Natural killer cell (primary cell): Measurements from ENCODE around the gene SOSTDC1. TPM values are rescaled to one million over a fixed set of nuclear protein-coding genes. Genes with fewer than 3 reads are reported as not detected.

Experiments
- ATAC-seq, 3 donors: fragments of 150-1000 bp in 2 of 3; fragments of 200-7000 bp in 1 of 3; cut with Tn5 transposase; 1 replicate in 1 of 3; 2 replicates in 2 of 3; pipeline ENCODE4 v1.10.0; 2021; ENCODE audit warnings: mild to moderate bottlenecking in 2 of 3, moderate library complexity in 2 of 3
- DNase-seq, 2 donors: peaks; one replicate each; pipeline versions ENCODE4 v3.0.0 to v3.0.0-alpha.2; 2013 to 2021; ENCODE audit warnings: mixed read lengths in 1 of 2
- H3K27ac ChIP-seq: one replicate; pipeline ENCODE4 v1.5.1; 2013; ENCODE audit warnings: mild to moderate bottlenecking, low read length
- H3K27me3 ChIP-seq: one replicate; pipeline ENCODE4 v1.6.1; 2013; ENCODE audit warnings: low read length; ENCODE audit not compliant: control insufficient read depth, insufficient read depth
- H3K36me3 ChIP-seq: one replicate; pipeline ENCODE4 v1.6.1; 2013; ENCODE audit warnings: low read length; ENCODE audit not compliant: control insufficient read depth, insufficient read depth
- H3K4me1 ChIP-seq: one replicate; pipeline ENCODE4 v1.6.1; 2013; ENCODE audit warnings: low read length; ENCODE audit not compliant: control insufficient read depth, insufficient read depth
- H3K4me3 ChIP-seq: one replicate; pipeline ENCODE4 v1.5.1; 2013; ENCODE audit warnings: low read length
- H3K9me3 ChIP-seq: one replicate; pipeline ENCODE4 v1.6.1; 2013; ENCODE audit warnings: low read length; ENCODE audit not compliant: control insufficient read depth, insufficient read depth
- H3K27ac Mint-ChIP-seq, 2 donors: one replicate each; pipeline ENCODE4 v1.8.0; 2022; ENCODE audit warnings: mild to moderate bottlenecking in 2 of 2, mixed read lengths in 2 of 2, moderate library complexity in 1 of 2
- H3K27me3 Mint-ChIP-seq, 2 donors: one replicate each; pipeline ENCODE4 v1.8.0; 2022; ENCODE audit warnings: low read depth in 2 of 2, mixed read lengths in 2 of 2
- H3K36me3 Mint-ChIP-seq: one replicate; pipeline ENCODE4 v1.8.0; 2022; ENCODE audit warnings: mixed read lengths
- H3K4me1 Mint-ChIP-seq, 2 donors: one replicate each; pipeline ENCODE4 v1.8.0; 2022; ENCODE audit warnings: mixed read lengths in 2 of 2
- H3K4me3 Mint-ChIP-seq: one replicate; pipeline ENCODE4 v1.8.0; 2022; ENCODE audit warnings: mild to moderate bottlenecking, moderate library complexity, mixed read lengths
- H3K9me3 Mint-ChIP-seq, 2 donors: one replicate each; pipeline ENCODE4 v1.8.0; 2022; ENCODE audit warnings: mixed read lengths in 2 of 2
- CTCF ChIP-seq: fragments of 200-600 bp; IDR thresholded peaks from one replicate; pipeline ENCODE4 v1.8.0; 2022; ENCODE audit warnings: antibody characterized with exemption
- WGBS: methylation state at CpG from one replicate; pipeline ENCODE4 v1.1.7; 2013; ENCODE audit warnings: missing lambda C conversion rate; ENCODE audit not compliant: insufficient coverage; 5-methylcytosine and 5-hydroxymethylcytosine counted together
- intact Hi-C: fragments of 100-400 bp; cut with micrococcal nuclease; formaldehyde crosslinking; loops from one replicate; pipeline ENCODE4 v1.14.2; 2022
- total RNA-seq, 4 donors: library from RNA; stranded (reverse); fragments of 120-200 nt in 1 of 4; gene quantifications; one replicate each; pipeline versions ENCODE4 v1.2.3 to v1.2.4, GENCODE V29; 2013 to 2022

Gene SOSTDC1
- total RNA-seq, 3 donors from 2014 or later (not counting 1 experiment from before 2014, with no cell fraction given), result not detected

DNA sequence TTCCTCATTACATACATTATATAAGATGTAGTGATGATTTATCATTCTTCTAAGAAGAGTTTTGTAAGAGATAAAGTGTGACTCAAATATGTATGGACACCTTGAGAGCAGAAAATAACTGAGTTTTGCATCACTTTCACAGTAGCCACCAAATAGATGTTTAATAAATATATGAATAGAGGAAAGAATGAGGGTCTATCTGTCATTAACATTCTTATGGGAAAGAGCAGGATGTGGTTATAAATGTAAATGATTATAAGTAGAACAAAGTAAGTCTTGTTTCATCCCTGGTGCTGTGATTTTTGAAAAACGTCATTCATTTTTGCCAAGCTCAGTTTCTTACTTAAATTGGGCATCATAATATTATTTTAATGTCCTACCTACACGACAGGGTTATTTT is 29.2 kb downstream of the SOSTDC1 start:
- no peak for DNase-seq
- Mint-ChIP-seq H3K36me3 (no peaks in the 10 kb centered on the region), H3K9me3 (no peaks in the 10 kb centered on the region), H3K4me3 (no peak overlapping the region), H3K4me1 (no peaks in the 10 kb centered on the region), H3K27me3 (peaks cover 0 to 13% of the 10 kb centered on the region in 2 donors), H3K27ac (no peak overlapping the region)
- no peaks in the 10 kb centered on the region for H3K36me3 ChIP-seq
- no peaks in the 10 kb centered on the region for H3K9me3 ChIP-seq
- WGBS, result no CpG with 5 or more reads among the region's 2 CpGs
- no peaks in the 10 kb centered on the region for H3K27me3 ChIP-seq
- ATAC-seq, result no peak
- no peak for TF ChIP-seq CTCF
- intact Hi-C loops, result no loop called here
- H3K4me1 ChIP-seq, result no peaks in the 10 kb centered on the region
- H3K27ac ChIP-seq, result no peak overlapping the region
- H3K4me3 ChIP-seq, result no peak overlapping the region

DNA sequence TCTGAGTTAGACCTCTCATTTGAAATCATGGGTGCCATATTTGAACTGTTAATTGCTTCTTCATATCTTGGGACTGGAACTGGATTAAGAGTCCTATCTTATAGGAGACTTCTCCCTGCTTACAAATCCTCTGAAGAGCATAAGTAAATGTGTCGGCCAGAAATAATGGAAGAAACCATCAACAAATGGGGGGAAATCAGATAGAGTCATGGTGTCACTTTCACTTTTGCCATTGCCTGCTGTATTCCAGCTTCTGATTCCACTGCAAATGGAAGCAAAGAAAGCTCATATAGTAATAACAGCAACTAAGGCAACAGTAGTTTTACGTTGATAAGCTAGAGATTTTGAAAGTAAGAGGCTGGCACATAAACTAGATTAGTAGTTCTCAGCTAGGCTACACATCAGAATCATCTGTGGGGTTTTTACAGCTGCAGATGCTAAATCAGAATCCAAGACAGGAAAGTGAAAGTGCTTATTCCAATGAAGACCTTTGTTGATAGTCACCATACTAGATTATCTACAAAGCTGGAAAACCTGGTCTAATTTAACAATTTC is 31.9 kb downstream of the SOSTDC1 start:
- DNase-seq (no peak), ATAC-seq (no peak)
- Histone ChIP-seq H3K36me3 (no peaks in the 10 kb centered on the region), H3K9me3 (no peaks in the 10 kb centered on the region), H3K4me3 (no peak overlapping the region), H3K4me1 (no peaks in the 10 kb centered on the region), H3K27me3 (peaks cover 2% of the 10 kb centered on the region), H3K27ac (no peak overlapping the region)
- no peaks in the 10 kb centered on the region for H3K36me3 Mint-ChIP-seq
- TF ChIP-seq CTCF, result no peak
- peaks cover 0 to 13% of the 10 kb centered on the region in 2 donors for H3K27me3 Mint-ChIP-seq
- H3K27ac Mint-ChIP-seq, result no peak overlapping the region
- H3K4me1 Mint-ChIP-seq, result peaks cover 5% of the 10 kb centered on the region in 2 donors
- WGBS, result 79% methylated on average over 2 of the region's 2 CpGs
- intact Hi-C loops, result no loop called here
- H3K4me3 Mint-ChIP-seq, result no peak overlapping the region
- no peaks in the 10 kb centered on the region for H3K9me3 Mint-ChIP-seq

DNA sequence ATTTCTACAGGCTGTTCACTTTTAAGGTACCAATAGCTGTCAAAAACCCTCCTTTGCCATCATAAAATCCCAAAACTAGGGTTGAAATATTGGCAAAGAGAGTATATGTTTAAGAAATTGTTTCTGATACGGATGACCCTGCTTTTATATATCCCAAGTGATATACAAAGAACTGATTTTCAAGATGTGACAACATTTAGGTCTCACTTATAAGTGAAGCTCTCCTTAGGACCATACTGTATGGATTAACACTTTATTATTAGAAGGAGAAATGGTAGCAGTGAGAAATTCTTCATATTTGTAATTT is 33.2 kb downstream of the SOSTDC1 start:
- H3K27ac Mint-ChIP-seq, result no peak overlapping the region
- H3K27me3 Mint-ChIP-seq, result peaks cover 0 to 13% of the 10 kb centered on the region in 2 donors
- peaks cover 9 to 10% of the 10 kb centered on the region in 2 donors for H3K4me1 Mint-ChIP-seq
- ATAC-seq (no peak), DNase-seq (no peak)
- H3K9me3 ChIP-seq, result no peaks in the 10 kb centered on the region
- H3K27me3 ChIP-seq, result peaks cover 2% of the 10 kb centered on the region
- no peak for TF ChIP-seq CTCF
- no peak overlapping the region for H3K4me3 ChIP-seq
- no peaks in the 10 kb centered on the region for H3K36me3 Mint-ChIP-seq
- H3K9me3 Mint-ChIP-seq, result no peaks in the 10 kb centered on the region
- no peak overlapping the region for H3K4me3 Mint-ChIP-seq
- H3K4me1 ChIP-seq, result no peaks in the 10 kb centered on the region
- no peak overlapping the region for H3K27ac ChIP-seq
- WGBS, result no CpG with 5 or more reads among the region's 1 CpG
- H3K36me3 ChIP-seq, result no peaks in the 10 kb centered on the region
- intact Hi-C loops, result loop anchor here (1.0 kb wide), 1 partner anchor 133 kb away; no protein-coding TSS in a partner anchor
